NCI-H2029 treated with DMSO at 0.1 percent for 48 hours (cell line): ENCODE measurements around the gene SMAD6.
A peak's percentile ranks its signal among the peaks of the same experiment; 100 is the strongest.

Source experiments
- DNase-seq: peaks from one replicate; lab custom pipeline; 2025; lab: John Stamatoyannopoulos, UW

The SMAD6 gene

GRCh38 chr15:66702035-66702786 lies at the start of gene SMAD6:
Gene SMAD6, plus strand, starts transcription at chr15:66702236. Its CDS starts 1,023 bp downstream, at chr15:66703259.
- DNase-seq: peak; percentile 56

DNA sequence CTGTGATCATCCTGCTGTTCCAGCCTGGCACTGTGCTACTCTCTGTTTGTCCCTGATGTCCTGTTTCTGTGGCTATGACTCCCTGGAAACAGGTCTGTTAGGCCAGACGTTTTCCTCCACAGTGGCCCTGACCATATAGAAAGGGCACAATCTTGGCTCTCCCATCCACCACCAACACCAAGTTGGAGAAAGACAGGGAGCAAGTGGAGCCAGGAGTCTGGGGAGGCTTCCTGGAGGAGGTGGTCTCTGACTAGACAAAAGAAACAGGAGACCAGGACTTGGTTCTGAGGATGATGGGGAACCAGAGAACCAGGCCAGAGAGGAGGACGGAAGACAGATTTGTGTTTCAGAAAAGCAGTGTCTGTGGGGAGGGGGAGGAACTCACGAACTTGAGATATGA lies 49.2 kb upstream of the SMAD6 start:
- DNase-seq: no peak

GRCh38 chr15:66653398-66653797 lies 48.6 kb upstream of the SMAD6 start:
- no peak for DNase-seq

DNA sequence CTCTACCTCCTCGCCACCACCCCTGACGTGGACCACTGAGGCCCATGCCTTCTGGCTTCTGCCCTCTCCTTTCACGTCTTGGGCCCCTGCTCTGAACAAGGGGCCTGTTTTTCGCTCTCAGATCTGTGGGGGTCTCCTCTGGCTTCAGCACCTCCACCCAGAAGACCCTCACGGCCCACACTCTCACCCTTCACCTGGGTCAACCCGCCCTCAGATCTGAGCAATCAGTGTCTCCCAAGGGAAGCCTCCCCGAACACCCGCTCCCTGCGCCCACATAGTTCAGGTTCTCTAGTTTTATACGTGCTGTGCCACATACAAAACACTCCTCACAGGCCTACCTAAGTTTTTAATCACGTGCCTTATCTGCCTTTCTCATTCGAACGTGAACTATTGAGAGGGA lies 48.2 kb upstream of the SMAD6 start:
- no peak for DNase-seq

DNA sequence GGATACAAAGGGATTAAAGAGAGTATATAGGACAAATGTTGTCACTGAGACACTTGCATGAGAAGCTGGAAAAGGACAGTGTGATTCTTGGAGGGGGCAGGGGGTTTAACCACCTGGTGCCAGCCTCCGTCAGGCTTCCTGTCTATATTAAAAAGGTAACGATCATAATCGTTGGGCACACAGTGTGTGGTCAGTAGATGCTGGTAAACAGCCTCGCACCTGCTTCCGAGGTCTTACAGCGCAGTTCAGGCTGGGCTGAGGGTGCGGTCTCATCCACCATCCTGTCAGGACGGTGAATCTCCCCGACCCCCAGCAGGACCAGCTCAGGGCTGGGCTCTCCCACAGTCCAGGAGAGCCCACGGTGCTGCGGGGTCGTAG lies 47.7 kb upstream of the SMAD6 start:
- DNase-seq: no peak

DNA sequence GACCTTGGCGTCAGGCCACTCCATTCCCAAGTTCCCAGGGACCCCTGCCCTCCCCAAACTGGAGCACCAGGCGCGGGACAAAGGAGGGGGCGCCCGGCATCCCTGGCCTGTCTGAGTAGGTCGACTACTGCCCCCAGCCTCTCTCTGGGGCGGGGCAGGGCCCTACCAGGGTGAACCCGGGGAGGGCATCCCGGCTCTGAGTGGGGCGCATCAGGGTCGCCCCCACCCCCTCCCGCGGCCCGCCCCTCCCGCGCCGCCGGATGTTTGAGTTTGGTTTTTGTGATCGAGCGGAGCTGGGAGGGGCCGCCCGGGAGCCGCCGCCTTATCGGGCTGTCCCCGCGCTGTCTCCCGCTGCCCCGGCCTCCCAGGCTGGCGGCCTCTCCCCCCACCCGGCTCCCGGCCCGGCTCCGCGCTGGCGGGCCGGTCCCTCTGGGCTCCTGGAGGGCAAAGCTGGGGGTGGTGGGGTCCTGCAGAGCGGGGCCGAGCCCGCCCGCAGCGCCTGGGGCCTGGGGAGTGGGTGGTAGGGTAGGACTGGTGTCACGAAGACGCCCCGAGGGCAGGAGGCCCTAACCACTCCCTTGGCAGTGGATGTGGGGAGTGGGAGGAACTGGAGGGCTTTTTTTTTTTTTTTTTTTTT lies 47.2 kb upstream of the SMAD6 start:
- no peak for DNase-seq

GRCh38 chr15:66655511-66655910 lies 46.5 kb upstream of the SMAD6 start:
- DNase-seq: no peak

DNA sequence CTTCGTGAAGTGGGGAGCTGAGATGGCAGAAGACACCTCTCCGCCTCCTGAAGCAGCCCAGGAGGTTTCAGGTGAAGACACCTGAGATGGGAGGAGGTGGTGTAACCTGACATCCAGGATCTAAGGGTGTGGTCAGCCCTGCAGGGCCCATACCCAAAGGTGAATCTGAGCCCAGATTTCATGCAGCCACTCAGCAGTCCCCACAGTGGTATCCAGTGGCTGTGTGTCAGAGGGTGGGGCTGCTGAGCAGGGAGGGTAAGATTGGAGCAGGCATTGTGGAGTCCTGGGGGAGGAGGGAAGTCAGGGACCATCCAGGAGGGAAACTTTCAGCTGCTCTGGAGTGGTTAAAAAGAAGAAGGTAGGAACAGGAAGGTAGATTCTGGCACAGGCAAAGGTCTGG lies 46.0 kb upstream of the SMAD6 start:
- DNase-seq: no peak

DNA sequence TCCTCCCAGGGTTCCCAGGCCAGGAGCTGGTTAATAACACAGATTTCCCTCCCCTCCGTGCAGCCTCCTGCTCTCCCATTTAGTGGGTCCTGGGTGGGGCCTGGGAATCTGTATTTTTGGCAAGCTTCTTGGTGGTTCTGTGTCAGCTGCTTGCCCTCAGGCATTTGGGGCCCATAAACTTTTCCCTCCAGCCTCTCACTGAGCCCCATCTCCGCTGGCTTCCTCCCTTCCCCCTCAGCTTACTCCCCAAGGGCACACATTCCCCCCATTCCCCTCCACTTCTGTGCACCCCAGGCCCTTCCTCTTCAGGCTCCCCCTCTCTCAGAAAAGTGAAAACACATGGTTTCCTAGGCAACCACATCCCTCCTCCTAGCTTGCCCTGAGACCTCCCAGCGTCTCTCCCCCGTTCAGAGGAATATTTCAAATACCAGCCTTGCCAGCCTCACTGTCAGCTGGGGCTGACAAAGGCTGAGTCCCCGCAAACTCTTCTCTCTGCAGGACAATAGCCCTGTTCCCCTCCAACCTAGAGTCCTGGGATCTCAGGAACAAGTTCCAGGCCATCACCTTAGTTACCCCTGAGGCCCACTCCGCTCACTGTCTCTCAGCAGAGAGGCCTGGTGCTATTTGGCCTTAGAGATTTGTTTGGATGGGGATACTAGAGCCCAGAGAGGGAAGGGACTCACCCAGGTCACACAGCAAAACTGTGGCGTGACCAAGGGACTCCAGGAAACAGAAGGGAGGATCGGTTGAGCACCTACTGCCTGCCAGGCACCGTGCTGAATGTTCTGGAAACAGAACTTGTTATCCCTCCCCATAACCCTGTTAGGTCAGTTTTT lies 44.6 kb upstream of the SMAD6 start:
- DNase-seq: no peak

DNA sequence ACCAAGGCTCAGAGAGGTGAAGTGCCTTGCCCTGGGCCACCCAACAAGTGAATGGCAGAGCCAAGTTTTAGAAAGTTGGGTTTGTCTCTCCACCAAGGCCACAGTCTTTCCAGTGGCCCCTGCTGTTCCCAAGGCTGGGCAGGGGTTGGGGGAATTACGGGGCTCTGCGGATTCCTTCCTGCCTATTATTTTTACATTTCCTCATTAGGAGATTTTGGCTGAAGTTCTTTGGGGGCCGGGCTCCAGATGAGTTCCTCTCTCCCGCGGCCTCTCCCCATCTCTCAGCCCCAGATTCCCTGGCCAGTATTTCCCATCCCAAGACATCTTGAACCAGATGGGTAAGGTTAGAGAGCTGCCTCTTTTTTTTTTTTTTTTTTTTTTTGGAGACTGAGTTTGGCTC lies 44.0 kb upstream of the SMAD6 start:
- DNase-seq: no peak

- no peak for DNase-seq
Measured at GRCh38 chr15:66658855-66659254, 43.2 kb upstream of the SMAD6 start.

GRCh38 chr15:66659384-66659783 lies 42.7 kb upstream of the SMAD6 start:
- DNase-seq: no peak

- DNase-seq: no peak
Measured at GRCh38 chr15:66661432-66662096, 40.5 kb upstream of the SMAD6 start.

GRCh38 chr15:66662522-66662921 lies 39.5 kb upstream of the SMAD6 start:
- no peak for DNase-seq

DNA sequence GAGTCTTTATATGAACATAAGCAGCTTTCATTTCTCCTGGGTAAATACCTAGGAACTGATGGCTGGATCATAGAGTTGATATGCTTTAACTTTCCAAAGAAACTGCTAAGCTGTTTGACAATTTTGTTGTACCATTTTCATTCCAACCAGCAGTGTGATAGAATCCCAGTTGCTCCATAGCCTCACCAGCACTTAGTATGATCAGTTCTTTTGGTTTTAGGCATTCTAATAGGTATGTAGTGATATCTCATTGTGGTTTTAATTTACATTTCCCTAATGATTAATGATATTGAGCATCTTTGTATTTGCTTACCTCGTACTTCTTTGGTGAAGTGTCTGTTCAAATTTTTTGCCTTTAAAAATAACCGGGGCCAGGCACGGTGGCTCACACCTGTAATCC lies 38.4 kb upstream of the SMAD6 start:
- no peak for DNase-seq

DNA sequence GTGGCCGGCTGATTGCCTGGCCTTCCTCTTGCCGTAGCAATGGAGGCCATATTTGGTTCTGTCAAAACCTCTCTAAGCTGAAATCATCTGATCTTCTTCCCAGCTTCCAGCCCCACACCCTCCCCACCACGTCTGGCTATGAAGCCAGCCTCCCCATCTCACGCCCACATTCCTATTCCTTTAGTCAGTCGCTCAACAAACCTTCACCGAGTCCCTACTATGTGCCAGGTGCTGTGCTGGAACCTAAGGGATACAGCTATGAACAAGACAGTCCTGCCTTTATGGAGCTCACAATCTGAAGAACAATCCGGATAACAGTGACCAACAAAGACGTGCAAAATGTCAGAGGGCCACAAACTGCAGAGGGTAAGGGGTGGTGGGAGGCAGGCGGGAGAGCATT lies 31.9 kb upstream of the SMAD6 start:
- no peak for DNase-seq

GRCh38 chr15:66670762-66671580 lies 31.1 kb upstream of the SMAD6 start:
- peak; percentile 29 for DNase-seq

DNA sequence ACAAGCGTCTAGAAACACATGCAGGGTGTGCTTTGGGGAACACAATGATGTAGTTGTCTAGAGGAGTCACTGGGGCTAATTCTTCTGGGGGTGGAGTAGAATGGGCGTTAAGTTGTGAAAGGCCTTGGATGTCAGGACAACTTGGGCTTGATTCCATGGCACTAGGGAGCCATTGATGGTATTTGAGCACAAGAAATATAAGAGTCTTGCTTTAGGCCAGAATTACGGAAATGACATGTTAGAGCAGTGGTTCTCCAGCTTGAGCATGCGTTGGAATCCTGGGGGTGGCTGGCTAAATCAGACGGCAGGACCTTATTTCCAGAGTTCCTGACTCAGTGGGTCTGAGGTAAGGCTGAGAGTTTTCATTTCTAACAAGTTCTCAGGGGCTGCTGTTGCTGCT lies 29.2 kb upstream of the SMAD6 start:
- no peak for DNase-seq

GRCh38 chr15:66673410-66674322 lies 28.4 kb upstream of the SMAD6 start:
- DNase-seq: no peak

DNA sequence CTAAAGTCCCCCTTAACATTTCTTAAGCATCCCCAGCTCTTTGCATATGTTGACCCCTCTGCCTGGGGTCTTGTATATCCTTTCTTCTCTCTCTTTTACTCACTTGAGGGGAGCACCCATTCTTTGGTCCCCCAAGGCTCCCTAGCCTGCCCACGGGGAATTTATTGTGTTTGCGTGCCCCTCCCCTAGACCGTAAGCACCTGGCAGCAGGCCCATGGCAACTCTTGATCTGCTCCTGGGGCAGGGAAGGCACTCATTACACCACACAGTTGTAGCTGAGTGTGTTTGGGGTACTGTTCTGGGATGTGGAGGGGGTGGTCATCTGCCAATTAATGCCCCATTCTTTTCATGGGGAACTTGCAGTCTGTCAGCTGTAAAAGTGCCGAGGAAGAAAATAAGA lies 27.3 kb upstream of the SMAD6 start:
- DNase-seq: no peak

DNA sequence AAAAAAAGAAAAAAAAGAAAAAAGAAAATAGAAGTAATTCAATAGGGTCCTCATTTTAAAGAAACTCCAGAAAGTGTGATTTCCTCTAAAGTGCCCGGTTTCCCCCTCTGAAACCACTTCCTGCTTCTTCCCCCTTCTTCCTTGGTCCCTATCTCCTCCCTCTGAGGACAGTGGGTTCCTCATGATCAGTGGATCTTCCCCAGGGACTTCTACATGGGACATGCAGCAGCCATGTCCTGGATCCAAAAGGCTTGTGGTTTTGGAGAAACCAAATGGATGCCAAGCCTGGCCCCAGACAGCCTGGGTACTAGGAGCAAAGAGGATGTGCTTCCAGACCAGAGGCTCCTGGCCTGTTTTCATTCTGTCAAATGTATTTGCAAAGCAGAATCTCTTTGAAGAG lies 26.6 kb upstream of the SMAD6 start:
- no peak for DNase-seq
